Suprapubic skin (tissue), 4 donors: Measurements from ENCODE around the gene AUTS2. TPM values are rescaled to one million over a fixed set of nuclear protein-coding genes. Genes with fewer than 3 reads are reported as not detected.

Experiments
- DNase-seq, 2 donors: peaks; one replicate each; pipeline ENCODE4 v3.0.0-alpha.2; 2019; ENCODE audit warnings: low spot score in 2 of 2
- H3K27ac ChIP-seq: fragments of 200-600 bp; sonication (generic); one replicate; pipeline ENCODE4 v1.5.1; 2019
- H3K27me3 ChIP-seq: fragments of 200-600 bp; sonication (generic); one replicate; pipeline ENCODE4 v1.5.1; 2019
- H3K36me3 ChIP-seq: fragments of 200-600 bp; sonication (generic); one replicate; pipeline ENCODE4 v1.5.1; 2019
- H3K4me1 ChIP-seq: fragments of 200-600 bp; sonication (generic); one replicate; pipeline ENCODE4 v1.5.1; 2019
- H3K4me3 ChIP-seq: fragments of 200-600 bp; sonication (generic); one replicate; pipeline ENCODE4 v1.5.1; 2019; ENCODE audit warnings: mild to moderate bottlenecking
- H3K9me3 ChIP-seq: fragments of 200-600 bp; sonication (generic); one replicate; pipeline ENCODE4 v1.5.1; 2019
- EP300 ChIP-seq: sonication (generic); formaldehyde crosslinking; IDR thresholded peaks from one replicate; pipeline ENCODE4 v1.6.1; 2017; ENCODE audit warnings: antibody characterized with exemption
- POLR2A ChIP-seq, 2 donors: fragments of 450-650 bp; IDR thresholded peaks; one replicate each; pipeline ENCODE4 v1.6.1; 2017; ENCODE audit warnings: antibody characterized with exemption in 2 of 2, mild to moderate bottlenecking in 2 of 2, moderate library complexity in 2 of 2
- POLR2AphosphoS5 ChIP-seq, 3 donors: sonication (generic); formaldehyde crosslinking; IDR thresholded peaks; one replicate each; pipeline ENCODE4 v1.6.1; 2017; ENCODE audit warnings: antibody characterized with exemption in 3 of 3
- WGBS: methylation state at CpG from one replicate; pipeline ENCODE4 v1.1.5; 2018; 5-methylcytosine and 5-hydroxymethylcytosine counted together
- total RNA-seq, 4 donors: library from RNA; depleted of rRNA; stranded (reverse); fragments of >200 nt; gene quantifications; one replicate each; pipeline ENCODE4 v1.1.0, GENCODE V29; 2016
- TF ChIP-seq, protein P1 (sequence below), 2 donors: fragments of 200-600 bp in 1 of 2; fragments of 450-650 bp in 1 of 2; sonication (generic) in 1 of 2; IDR thresholded peaks; one replicate each; pipeline ENCODE4 v1.5.1; 2016 to 2019; ENCODE audit warnings: antibody characterized with exemption in 2 of 2, mild to moderate bottlenecking in 1 of 2, moderate library complexity in 1 of 2

The AUTS2 gene
- total RNA-seq, 4 donors from 2014 or later = 31.0 to 102 (median 56.4) TPM

DNA sequence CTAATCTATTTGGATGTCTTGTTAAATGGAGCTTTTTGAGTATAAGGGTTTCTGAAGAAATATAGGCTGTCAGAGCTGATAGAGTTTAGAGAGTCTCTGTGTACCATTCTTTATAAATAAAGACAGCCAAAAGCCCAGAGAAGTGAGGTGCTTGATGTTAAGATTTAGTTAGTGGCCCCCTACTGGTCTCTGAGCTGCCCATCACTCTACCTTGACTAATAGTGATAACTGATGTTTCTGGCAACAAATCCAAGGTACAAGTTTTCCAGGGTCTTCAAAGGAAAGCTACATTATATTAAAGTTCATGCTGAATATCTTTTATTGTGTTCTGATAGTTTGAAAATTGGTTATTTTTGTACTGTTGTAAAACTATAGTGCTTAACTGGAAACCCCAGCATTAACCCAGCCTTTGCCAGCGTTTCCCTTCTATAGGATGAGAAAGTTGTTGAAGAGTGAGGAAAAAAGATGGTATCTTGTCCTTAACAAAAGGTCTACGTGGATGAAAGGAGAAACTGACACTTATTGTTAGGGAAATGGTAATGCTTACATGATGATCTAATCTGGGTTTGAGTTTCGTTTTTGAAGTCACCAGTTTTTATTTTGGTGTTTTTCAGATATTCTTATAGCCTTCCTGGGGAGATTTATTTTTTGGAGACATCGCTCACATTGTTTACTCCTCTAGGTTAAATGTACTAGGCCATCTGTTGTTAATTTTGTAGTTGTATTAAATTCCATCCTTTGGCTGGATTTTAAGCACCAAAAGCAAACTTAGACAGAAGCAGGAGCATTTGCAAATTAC is 79.0 kb downstream of the AUTS2 start:
- H3K27ac ChIP-seq = peak overlapping the region; percentile 4
- H3K36me3 ChIP-seq = no peaks in the 10 kb centered on the region
- H3K4me3 ChIP-seq = no peak overlapping the region
- WGBS = 40% methylated on average over 4 of the region's 4 CpGs
- no peak for TF ChIP-seq EP300
- TF ChIP-seq POLR2AphosphoS5 (IDR thresholded peaks at IDR 0.05) = no peak
- TF ChIP-seq, protein P1, sequence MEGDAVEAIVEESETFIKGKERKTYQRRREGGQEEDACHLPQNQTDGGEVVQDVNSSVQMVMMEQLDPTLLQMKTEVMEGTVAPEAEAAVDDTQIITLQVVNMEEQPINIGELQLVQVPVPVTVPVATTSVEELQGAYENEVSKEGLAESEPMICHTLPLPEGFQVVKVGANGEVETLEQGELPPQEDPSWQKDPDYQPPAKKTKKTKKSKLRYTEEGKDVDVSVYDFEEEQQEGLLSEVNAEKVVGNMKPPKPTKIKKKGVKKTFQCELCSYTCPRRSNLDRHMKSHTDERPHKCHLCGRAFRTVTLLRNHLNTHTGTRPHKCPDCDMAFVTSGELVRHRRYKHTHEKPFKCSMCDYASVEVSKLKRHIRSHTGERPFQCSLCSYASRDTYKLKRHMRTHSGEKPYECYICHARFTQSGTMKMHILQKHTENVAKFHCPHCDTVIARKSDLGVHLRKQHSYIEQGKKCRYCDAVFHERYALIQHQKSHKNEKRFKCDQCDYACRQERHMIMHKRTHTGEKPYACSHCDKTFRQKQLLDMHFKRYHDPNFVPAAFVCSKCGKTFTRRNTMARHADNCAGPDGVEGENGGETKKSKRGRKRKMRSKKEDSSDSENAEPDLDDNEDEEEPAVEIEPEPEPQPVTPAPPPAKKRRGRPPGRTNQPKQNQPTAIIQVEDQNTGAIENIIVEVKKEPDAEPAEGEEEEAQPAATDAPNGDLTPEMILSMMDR (IDR thresholded peaks at IDR 0.05) = no peak
- TF ChIP-seq POLR2A (IDR thresholded peaks at IDR 0.05) = no peak
- peaks cover 38% of the 10 kb centered on the region for H3K4me1 ChIP-seq
- H3K9me3 ChIP-seq = no peaks in the 10 kb centered on the region
- H3K27me3 ChIP-seq = no peaks in the 10 kb centered on the region
- DNase-seq = no peak

DNA sequence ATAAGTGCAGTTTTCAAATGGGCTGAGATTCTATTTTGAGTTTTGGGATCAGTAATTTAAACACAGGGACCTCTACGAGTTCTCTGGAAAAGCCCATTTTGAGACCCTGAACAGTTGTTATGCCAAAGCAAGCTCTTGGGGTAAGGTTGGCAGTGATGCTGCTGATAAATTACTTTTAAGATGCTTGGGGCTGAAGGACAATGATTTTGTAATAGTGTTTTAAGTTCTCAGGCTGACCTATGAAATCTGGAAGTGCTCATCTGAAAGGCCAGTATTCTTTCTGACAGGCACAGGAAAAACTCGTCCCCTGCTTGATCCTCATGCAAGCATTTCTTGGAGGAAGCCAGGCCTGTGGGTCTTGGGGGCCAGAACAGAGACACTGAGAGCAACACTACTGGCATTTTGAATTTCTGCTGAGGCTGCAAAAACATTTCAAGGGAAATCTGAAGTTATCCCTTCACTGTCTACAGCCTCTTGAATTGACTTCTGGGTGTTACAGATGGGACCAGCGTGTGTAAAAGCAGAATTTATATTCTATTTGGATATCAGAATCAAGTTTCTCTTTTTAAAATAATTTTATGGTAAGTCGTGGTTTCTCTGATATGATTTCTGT is 79.7 kb downstream of the AUTS2 start:
- WGBS = 46% methylated on average over 4 of the region's 4 CpGs
- Histone ChIP-seq H3K36me3 (no peaks in the 10 kb centered on the region), H3K4me1 (peaks cover 38% of the 10 kb centered on the region), H3K9me3 (no peaks in the 10 kb centered on the region), H3K27ac (peak overlapping the region; percentile 4), H3K27me3 (no peaks in the 10 kb centered on the region), H3K4me3 (no peak overlapping the region)
- no peak for DNase-seq
- no peak for TF ChIP-seq POLR2AphosphoS5 (IDR thresholded peaks at IDR 0.05)
- no peak for TF ChIP-seq EP300
- no peak for TF ChIP-seq POLR2A (IDR thresholded peaks at IDR 0.05)
- TF ChIP-seq, protein P1 (IDR thresholded peaks at IDR 0.05) = no peak

DNA sequence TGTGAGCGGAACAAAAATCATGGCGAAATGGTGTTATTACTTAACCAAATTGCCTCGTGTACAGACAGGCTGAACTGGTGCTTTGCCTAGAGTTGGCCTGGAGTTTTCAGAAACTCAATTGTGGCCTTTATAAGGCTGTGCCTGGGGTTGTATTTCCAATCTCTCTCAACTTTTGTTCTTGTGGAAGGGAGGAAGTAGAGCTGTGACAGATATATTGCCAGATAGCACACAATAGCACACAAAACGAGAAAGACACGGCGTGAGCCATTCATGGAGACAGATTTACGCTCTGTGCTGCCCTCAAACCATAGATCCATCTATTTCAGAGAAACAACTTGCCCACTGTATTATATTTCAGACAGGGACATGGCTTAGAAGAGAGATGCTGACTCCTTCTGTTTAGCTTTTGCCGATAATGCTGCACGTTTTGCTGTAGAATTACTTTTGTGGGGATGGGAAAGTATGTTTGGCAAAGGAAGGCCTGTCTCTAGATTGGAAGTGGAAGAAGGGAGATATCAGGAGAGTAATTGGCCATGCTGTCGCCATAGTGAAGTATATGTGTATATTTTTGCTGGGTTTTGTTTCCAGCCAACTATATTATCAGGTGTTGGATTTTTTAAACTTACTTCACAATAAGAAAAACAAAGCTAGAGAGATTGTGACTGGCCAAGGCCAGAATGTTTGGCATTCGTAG is 80.4 kb downstream of the AUTS2 start:
- TF ChIP-seq POLR2A (IDR thresholded peaks at IDR 0.05) (no peak), POLR2AphosphoS5 (IDR thresholded peaks at IDR 0.05) (no peak), EP300 (no peak)
- TF ChIP-seq, protein P1 (IDR thresholded peaks at IDR 0.05) = no peak
- no peaks in the 10 kb centered on the region for H3K36me3 ChIP-seq
- H3K27me3 ChIP-seq = no peaks in the 10 kb centered on the region
- 52% methylated on average over 11 of the region's 11 CpGs for WGBS
- peak overlapping the region; percentile 40 for H3K27ac ChIP-seq
- H3K9me3 ChIP-seq = no peaks in the 10 kb centered on the region
- H3K4me1 ChIP-seq = peaks cover 33% of the 10 kb centered on the region
- no peak for DNase-seq
- no peak overlapping the region for H3K4me3 ChIP-seq

DNA sequence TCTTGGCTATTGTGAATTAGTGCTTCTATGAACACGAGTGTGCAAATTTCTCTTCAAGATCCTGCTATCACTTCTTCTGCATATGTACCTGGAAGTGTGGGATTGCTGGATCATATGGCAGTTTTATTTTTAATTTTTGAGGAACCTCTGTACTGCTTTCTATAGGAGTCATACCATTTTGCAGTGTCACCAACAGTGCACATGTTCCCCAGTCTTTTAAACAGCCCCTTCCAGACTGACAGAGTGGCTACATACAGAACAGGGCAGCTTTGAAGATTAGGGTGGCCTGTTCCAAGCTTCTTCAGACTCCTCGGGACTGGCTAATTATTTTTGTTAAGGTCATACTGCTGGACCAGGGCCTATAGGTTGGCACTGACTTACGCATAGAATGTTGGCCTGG is 82.9 kb downstream of the AUTS2 start:
- Histone ChIP-seq H3K36me3 (no peaks in the 10 kb centered on the region), H3K4me1 (peaks cover 33% of the 10 kb centered on the region), H3K4me3 (no peak overlapping the region), H3K9me3 (no peaks in the 10 kb centered on the region), H3K27me3 (no peaks in the 10 kb centered on the region), H3K27ac (no peak overlapping the region)
- TF ChIP-seq, protein P1 (IDR thresholded peaks at IDR 0.05) = no peak
- TF ChIP-seq POLR2AphosphoS5 (IDR thresholded peaks at IDR 0.05) = no peak
- no peak for TF ChIP-seq POLR2A (IDR thresholded peaks at IDR 0.05)
- no peak for TF ChIP-seq EP300
- 87% methylated on average over 3 of the region's 3 CpGs for WGBS
- no peak for DNase-seq

DNA sequence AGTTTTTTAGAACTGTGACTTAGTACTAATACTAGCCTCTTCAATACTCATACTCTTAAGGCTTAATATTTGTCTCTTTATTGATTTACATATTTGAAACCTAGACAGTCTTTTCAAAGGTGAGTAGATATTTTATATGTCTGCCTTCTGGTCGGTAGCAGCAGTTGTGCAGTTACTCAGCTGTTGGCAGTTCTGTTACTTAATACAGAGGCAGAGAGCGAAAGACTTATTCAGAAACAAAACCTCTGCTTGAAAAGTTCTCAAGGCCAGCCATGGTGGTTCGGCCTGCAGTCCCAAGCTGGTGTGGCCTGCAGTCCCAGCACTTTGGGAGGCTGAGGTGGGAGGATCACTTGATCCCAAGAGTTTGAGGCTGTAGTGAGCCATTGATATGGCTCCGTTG is 84.2 kb downstream of the AUTS2 start:
- no peak for DNase-seq
- H3K4me1 ChIP-seq = peaks cover 29% of the 10 kb centered on the region
- H3K36me3 ChIP-seq = no peaks in the 10 kb centered on the region
- H3K27me3 ChIP-seq = no peaks in the 10 kb centered on the region
- H3K9me3 ChIP-seq = no peaks in the 10 kb centered on the region
- TF ChIP-seq, protein P1 (IDR thresholded peaks at IDR 0.05) = no peak
- TF ChIP-seq POLR2AphosphoS5 (IDR thresholded peaks at IDR 0.05) (no peak), EP300 (no peak)
- 92% methylated on average over 4 of the region's 4 CpGs for WGBS
- no peak overlapping the region for H3K4me3 ChIP-seq
- H3K27ac ChIP-seq = no peak overlapping the region
